DOHH2 (cell line): Measurements from ENCODE around the gene ANGEL1.

Source experiments
- H3F3A ChIP-seq: fragments of 200-600 bp; sonication (generic), shearing (Covaris generic); 2 replicates; pipeline ENCODE4 v1.6.0; 2016; ENCODE audit warnings: antibody characterized with exemption, mild to moderate bottlenecking; ENCODE audit not compliant: control insufficient read depth, insufficient read depth
- H3K27ac ChIP-seq: fragments of 200-600 bp; sonication (generic); 2 replicates; pipeline ENCODE4 v1.5.1; 2014; ENCODE audit warnings: low read depth, mild to moderate bottlenecking, low read length, moderate library complexity
- H3K27me3 ChIP-seq: fragments of 200-600 bp; sonication (generic); 2 replicates; pipeline ENCODE4 v1.6.1; 2014; ENCODE audit warnings: mild to moderate bottlenecking, low read length, mixed read lengths; ENCODE audit not compliant: control insufficient read depth
- H3K36me3 ChIP-seq: fragments of 200-600 bp; sonication (generic); 2 replicates; pipeline ENCODE4 v1.6.1; 2014; ENCODE audit warnings: mild to moderate bottlenecking, low read length, moderate library complexity, mixed read lengths; ENCODE audit not compliant: control insufficient read depth
- H3K4me1 ChIP-seq: fragments of 200-600 bp; sonication (generic); 2 replicates; pipeline ENCODE4 v1.6.1; 2014; ENCODE audit warnings: mild to moderate bottlenecking, low read length, mixed read lengths; ENCODE audit not compliant: control insufficient read depth
- H3K4me2 ChIP-seq: fragments of 200-600 bp; sonication (generic); 2 replicates; pipeline ENCODE4 v1.6.0; 2014; ENCODE audit warnings: mild to moderate bottlenecking, low read length, moderate library complexity
- H3K4me3 ChIP-seq: fragments of 200-600 bp; sonication (generic); 2 replicates; pipeline ENCODE4 v1.5.1; 2014; ENCODE audit warnings: mild to moderate bottlenecking, low read length, mixed read lengths
- H3K79me2 ChIP-seq: fragments of 200-600 bp; sonication (generic); 2 replicates; pipeline ENCODE4 v1.6.1; 2014; ENCODE audit warnings: mild to moderate bottlenecking, low read length, mixed read lengths; ENCODE audit not compliant: control insufficient read depth
- H3K9me2 ChIP-seq: fragments of 200-600 bp; sonication (generic); replicated peaks from 2 replicates; pipeline ENCODE4 v1.6.1; 2014; ENCODE audit warnings: mild to moderate bottlenecking, low read length, mixed read lengths; ENCODE audit not compliant: control insufficient read depth
- H3K9me3 ChIP-seq: fragments of 200-600 bp; sonication (generic); 2 replicates; pipeline ENCODE4 v1.6.1; 2014; ENCODE audit warnings: antibody characterized with exemption, low read length, mixed read lengths; ENCODE audit not compliant: control insufficient read depth, insufficient read depth
- H4K20me1 ChIP-seq: fragments of 200-600 bp; sonication (generic); 2 replicates; pipeline ENCODE4 v1.6.0; 2014; ENCODE audit warnings: low read depth, mild to moderate bottlenecking, antibody characterized with exemption, low read length, moderate library complexity; ENCODE audit not compliant: control insufficient read depth, insufficient read depth
- CTCF ChIP-seq: fragments of 200-600 bp; sonication (generic); IDR thresholded peaks from one replicate; pipeline ENCODE4 v1.5.1; 2014; ENCODE audit warnings: antibody characterized with exemption, mild to moderate bottlenecking, low read depth, low read length; ENCODE audit not compliant: poor library complexity, severe bottlenecking
- EZH2phosphoT487 ChIP-seq: fragments of 200-600 bp; sonication (generic); IDR thresholded peaks from 2 replicates; pipeline ENCODE4 v1.6.1; 2017; ENCODE audit warnings: borderline replicate concordance, mild to moderate bottlenecking, antibody characterized with exemption, low read length, moderate library complexity, mixed read lengths

The ANGEL1 gene

GRCh38 chr14:76755610-76756370 lies 56.9 kb downstream of the ANGEL1 start:
- no peaks in the 10 kb centered on the region for H3K36me3 ChIP-seq
- H3K79me2 ChIP-seq: no peaks in the 10 kb centered on the region
- H3F3A ChIP-seq: no peaks in the 10 kb centered on the region
- H3K4me1 ChIP-seq: no peaks in the 10 kb centered on the region
- no peaks in the 10 kb centered on the region for H4K20me1 ChIP-seq
- H3K4me3 ChIP-seq: no peak overlapping the region
- no peak overlapping the region for H3K4me2 ChIP-seq
- no peaks in the 10 kb centered on the region for H3K9me3 ChIP-seq
- H3K27me3 ChIP-seq: peaks cover 8% of the 10 kb centered on the region
- H3K27ac ChIP-seq: no peak overlapping the region
- TF ChIP-seq EZH2phosphoT487 (no peak), CTCF (no peak)
- no peaks in the 10 kb centered on the region for H3K9me2 ChIP-seq

- Histone ChIP-seq H3K4me3 (no peak overlapping the region), H3K27me3 (peaks cover 2% of the 10 kb centered on the region; the same call in 1 of the 2 replicates), H3K79me2 (no peaks in the 10 kb centered on the region), H3K4me2 (no peak overlapping the region), H3K9me2 (no peaks in the 10 kb centered on the region), H3K4me1 (no peaks in the 10 kb centered on the region), H4K20me1 (no peaks in the 10 kb centered on the region), H3K36me3 (no peaks in the 10 kb centered on the region), H3K9me3 (no peaks in the 10 kb centered on the region), H3F3A (no peaks in the 10 kb centered on the region), H3K27ac (no peak overlapping the region)
- no peak for TF ChIP-seq CTCF
- no peak for TF ChIP-seq EZH2phosphoT487
Measured at GRCh38 chr14:76754586-76754985, 58.1 kb downstream of the ANGEL1 start.

- no peaks in the 10 kb centered on the region for H3K4me1 ChIP-seq
- TF ChIP-seq CTCF (no peak), EZH2phosphoT487 (no peak)
- H3K27me3 ChIP-seq: no peaks in the 10 kb centered on the region
- H3K4me2 ChIP-seq: no peak overlapping the region
- H4K20me1 ChIP-seq: no peaks in the 10 kb centered on the region
- no peak overlapping the region for H3K4me3 ChIP-seq
- no peaks in the 10 kb centered on the region for H3K36me3 ChIP-seq
- H3K79me2 ChIP-seq: no peaks in the 10 kb centered on the region
- H3K9me2 ChIP-seq: no peaks in the 10 kb centered on the region
- no peaks in the 10 kb centered on the region for H3F3A ChIP-seq
- no peaks in the 10 kb centered on the region for H3K9me3 ChIP-seq
- no peak overlapping the region for H3K27ac ChIP-seq
Measured at GRCh38 chr14:76753541-76754198, 59.0 kb downstream of the ANGEL1 start.
